Measurements from ENCODE around the gene PCSK6.
"Not testable (repeated sequence)": the region's sequence is repeated elsewhere in the genome, so short reads cannot be mapped to it uniquely, and the experiment has no call there.

PCSK6 gene

GRCh38 chr15:101396484-101397261 is 92.8 kb downstream of the PCSK6 start:
- DNase-seq, result no peak

- DNase-seq, result no peak
Observed at GRCh38 chr15:101394654-101395053, 94.9 kb downstream of the PCSK6 start.

GRCh38 chr15:101394056-101394630 is 95.4 kb downstream of the PCSK6 start:
- no peak for DNase-seq

GRCh38 chr15:101393172-101393571 is 96.3 kb downstream of the PCSK6 start:
- no peak for DNase-seq

GRCh38 chr15:101391981-101392640 is 97.4 kb downstream of the PCSK6 start:
- DNase-seq, result no peak

GRCh38 chr15:101391431-101391830 is 98.1 kb downstream of the PCSK6 start:
- DNase-seq, result no peak

- no peak for DNase-seq
Observed at GRCh38 chr15:101390462-101390861, 99.0 kb downstream of the PCSK6 start.

- no peak for DNase-seq
Observed at GRCh38 chr15:101390060-101390459, 99.4 kb downstream of the PCSK6 start.

- no peak for DNase-seq
Observed at GRCh38 chr15:101389362-101389761, 100.1 kb downstream of the PCSK6 start.

GRCh38 chr15:101388046-101388445 is 101.5 kb downstream of the PCSK6 start:
- no peak for DNase-seq

- no peak for DNase-seq
Observed at GRCh38 chr15:101387574-101387973, 101.9 kb downstream of the PCSK6 start.

GRCh38 chr15:101386967-101387366 is 102.5 kb downstream of the PCSK6 start:
- DNase-seq, result no peak

GRCh38 chr15:101386006-101386405 is 103.5 kb downstream of the PCSK6 start:
- DNase-seq, result no peak

- no peak for DNase-seq
Observed at GRCh38 chr15:101384276-101384675, 105.2 kb downstream of the PCSK6 start.

GRCh38 chr15:101382544-101382943 is 107.0 kb downstream of the PCSK6 start:
- DNase-seq, result no peak

GRCh38 chr15:101381671-101382212 is 107.8 kb downstream of the PCSK6 start:
- no peak for DNase-seq

- DNase-seq, result no peak
Observed at GRCh38 chr15:101380146-101380545, 109.4 kb downstream of the PCSK6 start.

- no peak for DNase-seq
Observed at GRCh38 chr15:101379647-101380046, 109.9 kb downstream of the PCSK6 start.

- DNase-seq, result no peak
Observed at GRCh38 chr15:101378879-101379278, 110.6 kb downstream of the PCSK6 start.

GRCh38 chr15:101378171-101378755 is 111.2 kb downstream of the PCSK6 start:
- no peak for DNase-seq

GRCh38 chr15:101376615-101377395 is 112.7 kb downstream of the PCSK6 start:
- no peak for DNase-seq

GRCh38 chr15:101375006-101375405 is 114.5 kb downstream of the PCSK6 start:
- DNase-seq, result not testable (repeated sequence)

- no peak for DNase-seq
Observed at GRCh38 chr15:101374326-101374725, 115.2 kb downstream of the PCSK6 start.

Measured in NCI-H510A (cell line).